ENCODE results near the gene BRAF. TPM values are rescaled to one million over a fixed set of nuclear protein-coding genes. Genes with fewer than 3 reads are reported as not detected.

Gene BRAF
- total and polyA plus RNA-seq, 2 of the 8 experiments (the other 6 are each of a cell fraction or from before 2014, with no cell fraction given), result 11.4 to 32.6 TPM

DNA sequence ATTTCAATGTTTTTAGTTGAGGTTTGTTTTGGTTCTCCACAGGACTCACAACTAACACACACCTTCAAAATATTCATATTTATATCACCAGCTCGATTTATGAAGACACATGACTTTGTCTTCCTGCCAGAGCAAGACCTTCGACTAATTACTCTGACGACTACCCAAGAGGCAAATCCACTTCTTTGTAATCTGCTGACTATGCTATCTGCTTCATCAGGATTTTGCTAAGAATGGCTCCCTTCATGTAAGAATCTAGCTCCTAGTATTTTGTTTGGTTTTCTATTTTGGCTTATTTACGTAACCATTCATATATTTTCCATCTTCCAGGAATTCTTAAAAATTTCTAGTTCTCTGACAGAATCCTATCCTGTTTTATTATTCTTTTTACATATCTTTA, 93.0 kb downstream of the BRAF start:
- Histone ChIP-seq H2BK12ac (ENCODE audit: low read depth, low read length) (no peak overlapping the region), H3K56ac (replicated peaks; ENCODE audit: insufficient read length, low read depth, low read length) (no peak overlapping the region), H4K20me1 (replicated peaks in 1 of 2; ENCODE audit: control insufficient read depth in 1 of 2, insufficient read depth in 2 of 2, low read length in 2 of 2) (peaks cover 0 to 2% of the 10 kb centered on the region in 2 experiments), H3K4ac (replicated peaks; ENCODE audit: insufficient read length, low read depth, low read length) (no peak overlapping the region), H3K79me1 (ENCODE audit: low read depth, low read length) (no peaks in the 10 kb centered on the region), H3K27ac (ENCODE audit: low read depth, low read length) (no peak overlapping the region), H2BK5ac (ENCODE audit: low read depth, low read length) (no peak overlapping the region), H2BK120ac (replicated peaks; ENCODE audit: low read depth, low read length) (no peak overlapping the region), H2AK5ac (ENCODE audit: low read depth, low read length) (no peak overlapping the region), H3K27me3 (replicated peaks in 1 of 4; ENCODE audit: control insufficient read depth in 3 of 4, extremely low read depth in 1 of 4, insufficient read depth in 3 of 4, low read length in 3 of 4) (no peaks in the 10 kb centered on the region), H3K14ac (ENCODE audit: insufficient read length) (no peak overlapping the region), H3K79me2 (ENCODE audit: control insufficient read depth in 1 of 2, insufficient read depth in 2 of 2, low read length in 2 of 2) (no peaks in the 10 kb centered on the region; a peak in 1 of 4 replicates), H2BK20ac (ENCODE audit: low read length) (no peak overlapping the region), H4K5ac (ENCODE audit: insufficient read length, low read depth, low read length) (no peak overlapping the region), H4K91ac (replicated peaks; ENCODE audit: insufficient read length, low read length) (no peak overlapping the region), H3K18ac (ENCODE audit: extremely low read depth, low read length) (no peak overlapping the region), H3K36me3 (ENCODE audit: control insufficient read depth in 2 of 4, insufficient read depth in 4 of 4, low read length in 3 of 4) (peaks cover 0 to 7% (median 1%) of the 10 kb centered on the region in 4 experiments; a peak in 1 of 8 replicates), H3K4me2 (ENCODE audit: insufficient read depth in 1 of 2, low read depth in 2 of 2, low read length in 2 of 2) (no peak overlapping the region), H3K4me3 (ENCODE audit: extremely low read depth in 1 of 4, insufficient read depth in 2 of 4, low read depth in 3 of 4, low read length in 4 of 4) (no peak overlapping the region), H3K4me1 (replicated peaks in 1 of 4; ENCODE audit: control insufficient read depth in 3 of 4, insufficient read depth in 4 of 4, low read length in 3 of 4) (peaks cover 0 to 3% (median 0%) of the 10 kb centered on the region in 4 experiments; a peak in 1 of 7 replicates), H3K23ac (ENCODE audit: insufficient read length) (no peak overlapping the region), H3K9ac (replicated peaks in 1 of 4; ENCODE audit: extremely low read depth in 1 of 4, low read depth in 3 of 4, low read length in 3 of 4) (no peak overlapping the region), H2AFZ (ENCODE audit: low read length) (no peak overlapping the region), H4K8ac (ENCODE audit: extremely low read depth, insufficient read depth, low read length) (no peak overlapping the region), H3K23me2 (ENCODE audit: low read depth, low read length) (no peaks in the 10 kb centered on the region), H2BK15ac (ENCODE audit: low read length) (no peak overlapping the region), H3K9me3 (ENCODE audit: insufficient read depth in 2 of 2, low read depth in 1 of 2, low read length in 1 of 2) (no peaks in the 10 kb centered on the region)
- WGBS, 2 experiments (ENCODE audit: extremely low coverage in 1 of 2, insufficient coverage in 1 of 2, insufficient read length in 1 of 2, insufficient replicate concordance in 2 of 2, low coverage in 1 of 2, low lambda C conversion rate in 2 of 2, missing lambda C conversion rate in 1 of 2), result 86% methylated on average over 4 of the region's 4 CpGs; no CpG with 5 or more reads in 1 of the 2 experiments
- DNase-seq (ENCODE audit: low read depth in 1 of 2, low spot score in 2 of 2), result no peak
- no peak for FAIRE-seq
- ChIA-PET POLR2A (ENCODE audit: partially characterized antibody) (no interaction called here), CTCF (ENCODE audit: partially characterized antibody) (interaction anchor here (2.4 kb wide), 1 partner anchor 151 kb away, joined by 6 read pairs; no protein-coding TSS in a partner anchor)
- TF ChIP-seq POLR2AphosphoS5 (IDR thresholded peaks at IDR 0.05; ENCODE audit: low read depth, low read length), result no peak
- no peak for TF ChIP-seq HDAC2 (IDR thresholded peaks at IDR 0.05; ENCODE audit: borderline replicate concordance in 1 of 2, low read depth in 2 of 2, low read length in 2 of 2)
- no peak for TF ChIP-seq CTBP2 (IDR thresholded peaks at IDR 0.05; ENCODE audit: borderline replicate concordance, insufficient read depth, insufficient read length, low read length)
- no peak for TF ChIP-seq EZH2 (IDR thresholded peaks at IDR 0.05; ENCODE audit: low read depth, low read length, severe bottlenecking)
- TF ChIP-seq YY1 (IDR thresholded peaks at IDR 0.05; ENCODE audit: low read depth, low read length), result no peak
- no peak for TF ChIP-seq KDM1A (IDR thresholded peaks at IDR 0.05; ENCODE audit: borderline replicate concordance, low read length)
- no peak for TF ChIP-seq TBP (IDR thresholded peaks at IDR 0.05; ENCODE audit: low read depth, low read length)
- no peak for TF ChIP-seq SIRT6 (IDR thresholded peaks at IDR 0.05; ENCODE audit: low read length)
- no peak for TF ChIP-seq TCF12 (IDR thresholded peaks at IDR 0.05; ENCODE audit: low read depth, low read length)
- no peak for TF ChIP-seq HDAC6 (IDR thresholded peaks at IDR 0.05; ENCODE audit: low read depth, low read length)
- no peak for TF ChIP-seq TAF7 (optimal IDR thresholded peaks at IDR 0.05; ENCODE audit: borderline replicate concordance, low read depth, low read length)
- TF ChIP-seq SIX5 (IDR thresholded peaks at IDR 0.05; ENCODE audit: low read depth, low read length), result no peak
- no peak for TF ChIP-seq CEBPB (IDR thresholded peaks at IDR 0.05; ENCODE audit: low read depth, low read length)
- TF ChIP-seq CBX8 (IDR thresholded peaks at IDR 0.05; ENCODE audit: borderline replicate concordance, low read depth, low read length), result no peak
- no peak for TF ChIP-seq SIN3A (conservative IDR thresholded peaks at IDR 0.05 in 1 of 2, IDR thresholded peaks at IDR 0.05 in 1 of 2; ENCODE audit: low read depth in 1 of 2, low read length in 2 of 2)
